Breast epithelium (tissue), 3 donors: ENCODE data around the gene TUBGCP4.

Source experiments
- POLR2A ChIP-seq: fragments of 450-650 bp; IDR thresholded peaks from one replicate; pipeline ENCODE4 v1.6.1; 2016; ENCODE audit warnings: antibody characterized with exemption, mild to moderate bottlenecking, moderate library complexity
- POLR2AphosphoS5 ChIP-seq, 3 donors: sonication (generic); formaldehyde crosslinking; IDR thresholded peaks; one replicate each; pipeline ENCODE4 v1.6.1; 2017; ENCODE audit warnings: antibody characterized with exemption in 3 of 3
- TF ChIP-seq, protein P1 (sequence below), 3 donors: fragments of 450-650 bp; IDR thresholded peaks; one replicate each; pipeline ENCODE4 v1.5.1; 2016 to 2017; ENCODE audit warnings: antibody characterized with exemption in 3 of 3, mild to moderate bottlenecking in 3 of 3, moderate library complexity in 3 of 3

GRCh38 chr15:43404130-43404529, 33.2 kb downstream of the TUBGCP4 start:
- TF ChIP-seq, protein P1, sequence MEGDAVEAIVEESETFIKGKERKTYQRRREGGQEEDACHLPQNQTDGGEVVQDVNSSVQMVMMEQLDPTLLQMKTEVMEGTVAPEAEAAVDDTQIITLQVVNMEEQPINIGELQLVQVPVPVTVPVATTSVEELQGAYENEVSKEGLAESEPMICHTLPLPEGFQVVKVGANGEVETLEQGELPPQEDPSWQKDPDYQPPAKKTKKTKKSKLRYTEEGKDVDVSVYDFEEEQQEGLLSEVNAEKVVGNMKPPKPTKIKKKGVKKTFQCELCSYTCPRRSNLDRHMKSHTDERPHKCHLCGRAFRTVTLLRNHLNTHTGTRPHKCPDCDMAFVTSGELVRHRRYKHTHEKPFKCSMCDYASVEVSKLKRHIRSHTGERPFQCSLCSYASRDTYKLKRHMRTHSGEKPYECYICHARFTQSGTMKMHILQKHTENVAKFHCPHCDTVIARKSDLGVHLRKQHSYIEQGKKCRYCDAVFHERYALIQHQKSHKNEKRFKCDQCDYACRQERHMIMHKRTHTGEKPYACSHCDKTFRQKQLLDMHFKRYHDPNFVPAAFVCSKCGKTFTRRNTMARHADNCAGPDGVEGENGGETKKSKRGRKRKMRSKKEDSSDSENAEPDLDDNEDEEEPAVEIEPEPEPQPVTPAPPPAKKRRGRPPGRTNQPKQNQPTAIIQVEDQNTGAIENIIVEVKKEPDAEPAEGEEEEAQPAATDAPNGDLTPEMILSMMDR (IDR thresholded peaks at IDR 0.05), result no peak
- TF ChIP-seq POLR2AphosphoS5 (IDR thresholded peaks at IDR 0.05) (no peak), POLR2A (no peak)
